GM13977 (cell line): ENCODE data around the gene KIF21B.

ENCODE experiments used
- DNase-seq: peaks from one replicate; pipeline ENCODE4 v3.0.0; 2012; ENCODE audit warnings: low spot score
- CTCF ChIP-seq: IDR thresholded peaks from 2 replicates; pipeline ENCODE4 v1.5.1; 2012; ENCODE audit warnings: mild to moderate bottlenecking, control low read depth; ENCODE audit not compliant: insufficient read depth; ENCODE audit errors: extremely low read depth, missing control alignments
- in situ Hi-C: fragments of 300-500 bp; cut with MboI; formaldehyde crosslinking; loops from one replicate; pipeline ENCODE4 v1.12.0; 2022; ENCODE audit warnings: low sequenced_read_pairs, low pct_unique_long_range_greater_than_20kb, mixed read lengths, inconsistent platforms; ENCODE audit not compliant: unreplicated experiment

KIF21B gene

GRCh38 chr1:201038186-201038876 is 14.8 kb upstream of the KIF21B start:
- TF ChIP-seq CTCF = no peak
- in situ Hi-C loops = no loop called here
- no peak for DNase-seq

GRCh38 chr1:201036188-201036842 is 12.8 kb upstream of the KIF21B start:
- in situ Hi-C loops = no loop called here
- no peak for TF ChIP-seq CTCF
- no peak for DNase-seq

GRCh38 chr1:201034671-201035070 is 11.2 kb upstream of the KIF21B start:
- DNase-seq = no peak
- in situ Hi-C loops = no loop called here
- no peak for TF ChIP-seq CTCF

DNA sequence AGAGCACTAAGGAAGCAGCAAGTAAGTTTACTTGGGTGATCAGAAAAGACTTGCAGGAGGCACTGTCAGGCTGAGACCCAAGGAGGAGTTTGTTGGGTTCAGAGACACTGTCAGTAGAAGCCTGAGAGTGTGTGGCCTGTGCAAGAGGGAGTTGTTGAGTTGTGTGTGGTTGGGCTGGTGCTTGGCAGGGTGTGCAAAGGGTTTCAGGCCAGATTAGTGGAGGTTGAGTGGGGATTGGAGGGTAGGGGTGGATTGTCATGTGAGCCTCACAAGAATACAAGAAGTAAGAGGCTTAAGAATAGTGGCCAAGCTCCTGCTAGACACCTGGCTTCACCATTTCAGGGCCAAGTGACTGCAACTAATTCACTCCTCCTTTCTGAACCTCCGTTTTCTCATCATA is 8.9 kb upstream of the KIF21B start:
- no peak for DNase-seq

GRCh38 chr1:201028461-201028889 is 5.0 kb upstream of the KIF21B start:
- in situ Hi-C loops = no loop called here
- DNase-seq = no peak
- no peak for TF ChIP-seq CTCF

More for the DNA sequence above, 8.9 kb upstream of the KIF21B start:
- in situ Hi-C loops = no loop called here
- no peak for TF ChIP-seq CTCF

- in situ Hi-C loops = no loop called here
- no peak for DNase-seq
- no peak for TF ChIP-seq CTCF
Measured at GRCh38 chr1:201026836-201027235, 3.3 kb upstream of the KIF21B start.
